Fibroblast of lung (primary cell): ENCODE results near the gene IMP4. TPM values are rescaled to one million over a fixed set of nuclear protein-coding genes. Genes with fewer than 3 reads are reported as not detected.

Experiments
- DNase-seq, 2 donors: peaks; one replicate each; pipeline versions ENCODE4 v3.0.0 to v3.0.0-alpha.2; 2010; ENCODE audit warnings: low read depth in 2 of 2
- H2AFZ ChIP-seq: 2 replicates; pipeline ENCODE4 v1.5.1; 2012; ENCODE audit warnings: low read length, control low read depth, inconsistent platforms
- H3K27ac ChIP-seq: 2 replicates; pipeline ENCODE4 v1.5.1; 2011; ENCODE audit warnings: low read length, control low read depth; ENCODE audit not compliant: insufficient read depth
- H3K27me3 ChIP-seq: 2 replicates; pipeline ENCODE4 v1.5.1; 2011; ENCODE audit warnings: mild to moderate bottlenecking, low read length; ENCODE audit not compliant: control insufficient read depth, insufficient read depth
- H3K36me3 ChIP-seq: 2 replicates; pipeline ENCODE4 v1.5.1; 2011; ENCODE audit warnings: low read length; ENCODE audit not compliant: control insufficient read depth, insufficient read depth
- H3K4me1 ChIP-seq: 2 replicates; pipeline ENCODE4 v1.5.1; 2011; ENCODE audit warnings: low read length; ENCODE audit not compliant: control insufficient read depth, insufficient read depth; ENCODE audit errors: extremely low read depth
- H3K4me2 ChIP-seq: 2 replicates; pipeline ENCODE4 v1.5.1; 2011; ENCODE audit warnings: low read length, control low read depth; ENCODE audit not compliant: insufficient read depth; ENCODE audit errors: extremely low read depth
- H3K4me3 ChIP-seq, 4 experiments: fragments of 200-600 bp in 1 of 4; sonication (generic) in 1 of 4; replicated peaks in 1 of 4; 2 replicates each; pipeline ENCODE4 v1.5.1; 2011 to 2016; ENCODE audit warnings: low read length in 4 of 4, low read depth in 3 of 4, mild to moderate bottlenecking in 3 of 4, control low read depth in 2 of 4, inconsistent platforms in 1 of 4, mixed read lengths in 1 of 4; ENCODE audit not compliant: insufficient read depth in 1 of 4; ENCODE audit errors: control extremely low read depth in 1 of 4
- H3K79me2 ChIP-seq: 2 replicates; pipeline ENCODE4 v1.5.1; 2012; ENCODE audit warnings: mild to moderate bottlenecking, low read length, inconsistent platforms; ENCODE audit not compliant: control insufficient read depth, insufficient read depth
- H3K9ac ChIP-seq: 2 replicates; pipeline ENCODE4 v1.5.1; 2011; ENCODE audit warnings: mild to moderate bottlenecking, low read length, control low read depth; ENCODE audit not compliant: insufficient read depth
- H3K9me3 ChIP-seq: 2 replicates; pipeline ENCODE4 v1.5.1; 2012; ENCODE audit warnings: low read depth, low read length; ENCODE audit not compliant: control insufficient read depth, insufficient read depth
- H4K20me1 ChIP-seq: 2 replicates; pipeline ENCODE4 v1.5.1; 2011; ENCODE audit warnings: low read length; ENCODE audit not compliant: control insufficient read depth, insufficient read depth; ENCODE audit errors: extremely low read depth
- CTCF ChIP-seq, 2 donors: IDR thresholded peaks in 1 of 2; conservative IDR thresholded peaks in 1 of 2; 1 replicate in 1 of 2; 2 replicates in 1 of 2; pipeline ENCODE4 v1.5.1; 2011 to 2012; ENCODE audit warnings: low read length in 2 of 2, control low read depth in 1 of 2, inconsistent platforms in 1 of 2, low read depth in 1 of 2, mild to moderate bottlenecking in 1 of 2
- EZH2 ChIP-seq: IDR thresholded peaks from 2 replicates; pipeline ENCODE4 v1.5.1; 2012; ENCODE audit warnings: low read length, control low read depth, mild to moderate bottlenecking; ENCODE audit errors: missing control alignments
- polyA plus RNA-seq, 2 donors: library from polyadenylated mRNA; depleted of rRNA in 1 of 2; stranded (reverse) in 1 of 2; unstranded in 1 of 2; fragments of >200 nt; gene quantifications; 2 replicates each; pipeline ENCODE4 v1.2.1, GENCODE V29; 2011 to 2012; ENCODE audit warnings: missing spikeins in 1 of 2
- total RNA-seq: library from RNA; depleted of rRNA; stranded (reverse); fragments of >200 nt; gene quantifications from 2 replicates; pipeline ENCODE4 v1.2.1, GENCODE V29; 2014

The IMP4 gene
- total and polyA plus RNA-seq, 2 donors (not counting 1 experiment from before 2014, with no cell fraction given), result 46.3 to 58.0 TPM

GRCh38 chr2:130391058-130391871, 48.6 kb downstream of the IMP4 start:
- no peak for TF ChIP-seq CTCF (conservative IDR thresholded peaks at IDR 0.05 in 1 of 2, IDR thresholded peaks at IDR 0.05 in 1 of 2; ENCODE audit: low read depth in 1 of 2, low read length in 2 of 2)
- no peak for TF ChIP-seq EZH2
- peak overlapping the region; percentile 80 for H2AFZ ChIP-seq
- H3K9ac ChIP-seq, result peak overlapping the region; percentile 74
- H3K79me2 ChIP-seq, result no peaks in the 10 kb centered on the region
- H3K27ac ChIP-seq, result peak overlapping the region; percentile 69
- H3K36me3 ChIP-seq, result no peaks in the 10 kb centered on the region
- peaks cover 6% of the 10 kb centered on the region for H3K4me1 ChIP-seq
- no peaks in the 10 kb centered on the region for H3K27me3 ChIP-seq
- peak overlapping the region; percentile 99 for H3K4me2 ChIP-seq
- H3K9me3 ChIP-seq, result no peaks in the 10 kb centered on the region
- H4K20me1 ChIP-seq, result no peaks in the 10 kb centered on the region
- DNase-seq, result peak; percentile 65 to 71
- H3K4me3 ChIP-seq, result peak overlapping the region; percentile 66 to 71 (median 68)

DNA sequence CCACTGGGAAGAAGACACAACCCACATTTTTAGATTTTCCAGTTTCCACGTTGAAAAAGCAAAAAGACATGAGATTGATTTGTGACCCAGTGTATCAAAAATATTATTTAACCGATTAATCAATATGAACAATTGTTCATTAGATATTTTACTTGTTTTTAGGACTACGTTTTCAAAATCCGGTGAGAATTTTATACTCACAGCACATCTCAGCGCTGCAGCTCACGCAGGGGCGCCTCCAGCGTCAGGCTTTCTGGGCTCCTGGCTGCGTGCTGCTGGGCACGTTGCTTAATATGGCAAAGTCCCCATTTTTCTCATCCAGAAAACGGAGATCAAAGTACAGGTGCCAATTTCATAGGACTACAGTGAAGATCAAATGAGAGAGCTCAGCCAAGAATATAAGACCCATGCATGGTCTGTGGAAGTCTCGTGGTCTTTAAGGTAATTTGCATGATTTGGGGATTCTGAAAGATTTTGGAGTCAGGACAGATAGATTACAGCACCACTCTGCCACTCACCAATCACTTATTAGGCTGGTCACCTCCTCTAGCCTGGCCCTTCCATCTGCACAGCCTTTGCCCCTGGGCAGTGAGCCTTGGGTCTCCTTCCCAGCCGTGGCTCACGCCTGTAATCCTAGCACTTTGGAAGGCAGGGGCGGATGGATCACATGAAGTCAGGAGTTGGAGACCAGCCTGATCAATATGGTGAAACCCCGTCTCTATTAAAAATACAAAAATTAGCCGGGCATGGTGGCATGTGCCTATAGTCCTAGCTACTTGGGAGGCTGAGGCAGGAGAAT, 49.4 kb downstream of the IMP4 start:
- TF ChIP-seq EZH2 (no peak), CTCF (conservative IDR thresholded peaks at IDR 0.05 in 1 of 2, IDR thresholded peaks at IDR 0.05 in 1 of 2; ENCODE audit: low read depth in 1 of 2, low read length in 2 of 2) (peak; percentile 16 to 19)
- H2AFZ ChIP-seq, result peak overlapping the region; percentile 57
- H3K79me2 ChIP-seq, result no peaks in the 10 kb centered on the region
- H3K4me2 ChIP-seq, result peak overlapping the region; percentile 99
- no peaks in the 10 kb centered on the region for H4K20me1 ChIP-seq
- H3K9ac ChIP-seq, result peak overlapping the region; percentile 74
- DNase-seq, result peak in 1 of 2 donors; percentile 25
- H3K9me3 ChIP-seq, result no peaks in the 10 kb centered on the region
- H3K4me3 ChIP-seq, result peak overlapping the region; percentile 66 to 71 (median 68)
- no peaks in the 10 kb centered on the region for H3K27me3 ChIP-seq
- H3K36me3 ChIP-seq, result no peaks in the 10 kb centered on the region
- H3K27ac ChIP-seq, result peak overlapping the region; percentile 69
- peaks cover 6% of the 10 kb centered on the region for H3K4me1 ChIP-seq

DNA sequence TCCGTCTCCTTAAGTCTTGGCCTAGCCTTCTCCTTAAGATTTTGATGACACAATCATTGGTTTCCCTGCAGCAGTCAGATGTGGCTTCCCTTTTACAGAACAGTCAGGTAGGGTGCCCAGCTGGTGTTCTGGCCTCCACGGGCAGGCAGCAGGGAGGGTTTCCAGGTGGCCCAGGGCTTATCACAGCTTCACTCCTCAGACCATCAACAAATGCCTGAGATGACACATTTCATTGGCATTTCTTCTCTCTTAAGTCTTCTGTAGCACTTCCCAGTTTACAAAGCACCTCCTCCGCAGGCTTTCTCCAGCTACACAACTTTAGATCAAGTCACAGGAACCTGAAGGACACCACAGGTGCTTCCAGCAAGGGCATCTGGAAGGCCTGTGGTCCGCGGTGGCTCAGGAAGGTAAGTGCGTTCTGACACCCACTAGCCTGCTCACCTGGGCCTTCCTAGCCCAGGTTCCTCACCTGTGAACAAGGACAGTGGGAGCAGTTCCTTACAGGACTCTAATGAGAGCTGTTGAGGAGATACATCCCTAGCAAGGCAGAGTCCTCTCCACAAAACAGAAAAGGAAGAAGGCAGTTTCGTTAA, 50.7 kb downstream of the IMP4 start:
- Histone ChIP-seq H3K9me3 (no peaks in the 10 kb centered on the region), H3K4me1 (peaks cover 6% of the 10 kb centered on the region), H2AFZ (no peak overlapping the region), H3K9ac (no peak overlapping the region), H3K27me3 (no peaks in the 10 kb centered on the region), H3K79me2 (no peaks in the 10 kb centered on the region), H3K4me3 (no peak overlapping the region), H4K20me1 (no peaks in the 10 kb centered on the region), H3K4me2 (no peak overlapping the region), H3K27ac (no peak overlapping the region), H3K36me3 (no peaks in the 10 kb centered on the region)
- peak in 1 of 2 donors; percentile 43 for DNase-seq
- TF ChIP-seq CTCF (conservative IDR thresholded peaks at IDR 0.05 in 1 of 2, IDR thresholded peaks at IDR 0.05 in 1 of 2; ENCODE audit: low read depth in 1 of 2, low read length in 2 of 2) (no peak), EZH2 (no peak)
